ENCODE data around the gene KCNE2.

The KCNE2 gene

GRCh38 chr21:34345091-34345871 is 18.5 kb upstream of the KCNE2 start:
- ChIA-PET POLR2A (no interaction called here), CTCF (interaction anchor here (1.5 to 12.4 kb wide), 2 partner anchors 18 to 422 kb away, joined by 4 to 219 read pairs; no protein-coding TSS in a partner anchor)
- Histone ChIP-seq H3K36me3 (ENCODE audit: control insufficient read depth in 2 of 2, insufficient read depth in 1 of 2, low read length in 2 of 2) (no peaks in the 10 kb centered on the region), H3K27ac (ENCODE audit: extremely low read depth, low read depth, low read length) (no peak overlapping the region), H3K4me1 (ENCODE audit: control insufficient read depth, insufficient read depth, low read length) (no peaks in the 10 kb centered on the region), H3K4me3 (ENCODE audit: low read depth, low read length) (no peak overlapping the region), H3K9me3 (ENCODE audit: control insufficient read depth, insufficient read depth, low read depth, low read length) (no peaks in the 10 kb centered on the region)
- TF ChIP-seq ZNF596 (tag by site-specific recombination; IDR thresholded peaks at IDR 0.05) (no peak), ZNF692 (tag by site-specific recombination; IDR thresholded peaks at IDR 0.05) (no peak), ELK4 (IDR thresholded peaks at IDR 0.05; ENCODE audit: borderline replicate concordance, low read depth, low read length) (no peak), KLF7 (tag by site-specific recombination; IDR thresholded peaks at IDR 0.05; ENCODE audit: borderline replicate concordance) (no peak), OVOL3 (tag by site-specific recombination; IDR thresholded peaks at IDR 0.05) (no peak), ZNF791 (tag by site-specific recombination; IDR thresholded peaks at IDR 0.05) (no peak), ZNF707 (tag by site-specific recombination; IDR thresholded peaks at IDR 0.05) (no peak), ZSCAN30 (tag by site-specific recombination; IDR thresholded peaks at IDR 0.05) (no peak), ZNF510 (tag by site-specific recombination; IDR thresholded peaks at IDR 0.05; ENCODE audit: insufficient replicate concordance) (no peak), ZNF677 (tag by site-specific recombination; IDR thresholded peaks at IDR 0.05) (no peak), ZBTB7A (tag by site-specific recombination; IDR thresholded peaks at IDR 0.05; ENCODE audit: low read depth) (no peak), ZNF560 (tag by site-specific recombination; IDR thresholded peaks at IDR 0.05; ENCODE audit: borderline replicate concordance) (no peak), EGR2 (tag by site-specific recombination; IDR thresholded peaks at IDR 0.05; ENCODE audit: low read depth) (no peak)

DNA sequence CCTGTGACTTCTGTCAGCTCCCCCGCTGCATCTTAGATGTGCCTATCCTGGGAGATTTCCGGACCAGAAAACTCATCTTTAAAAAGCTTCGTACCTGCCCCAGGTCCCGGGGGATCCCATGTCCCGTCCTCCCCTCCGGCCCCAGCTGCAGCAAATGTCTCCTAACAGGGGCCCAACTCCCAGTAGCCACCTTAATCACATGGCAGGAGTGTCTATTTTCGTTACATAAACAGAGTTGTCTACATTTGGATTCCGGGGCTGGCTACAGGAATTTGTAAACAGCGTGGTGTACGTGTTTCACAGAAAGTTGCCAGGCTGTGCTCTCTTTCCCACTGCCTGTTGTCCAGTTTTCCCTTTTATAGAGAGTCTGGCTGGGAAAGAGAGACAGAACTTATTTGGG is 17.9 kb upstream of the KCNE2 start:
- H3K36me3 ChIP-seq (ENCODE audit: control insufficient read depth in 2 of 2, insufficient read depth in 1 of 2, low read length in 2 of 2): no peaks in the 10 kb centered on the region
- H3K4me1 ChIP-seq (ENCODE audit: control insufficient read depth, insufficient read depth, low read length): no peaks in the 10 kb centered on the region
- TF ChIP-seq KLF8 (tag by site-specific recombination; IDR thresholded peaks at IDR 0.05): no peak
- TF ChIP-seq ZNF292 (tag by site-specific recombination; IDR thresholded peaks at IDR 0.05; ENCODE audit: borderline replicate concordance, low read depth): no peak
- TF ChIP-seq ZNF214 (tag by site-specific recombination; IDR thresholded peaks at IDR 0.05; ENCODE audit: borderline replicate concordance): no peak
- POLR2A ChIA-PET: no interaction called here
- CTCF ChIA-PET: interaction anchor here (1.5 to 12.4 kb wide), 3 partner anchors 17 to 422 kb away, joined by 3 to 219 read pairs (median 4); no protein-coding TSS in a partner anchor
- no peak overlapping the region for H3K27ac ChIP-seq (ENCODE audit: extremely low read depth, low read depth, low read length)
- H3K4me3 ChIP-seq (ENCODE audit: low read depth, low read length): no peak overlapping the region
- no peaks in the 10 kb centered on the region for H3K9me3 ChIP-seq (ENCODE audit: control insufficient read depth, insufficient read depth, low read depth, low read length)

DNA sequence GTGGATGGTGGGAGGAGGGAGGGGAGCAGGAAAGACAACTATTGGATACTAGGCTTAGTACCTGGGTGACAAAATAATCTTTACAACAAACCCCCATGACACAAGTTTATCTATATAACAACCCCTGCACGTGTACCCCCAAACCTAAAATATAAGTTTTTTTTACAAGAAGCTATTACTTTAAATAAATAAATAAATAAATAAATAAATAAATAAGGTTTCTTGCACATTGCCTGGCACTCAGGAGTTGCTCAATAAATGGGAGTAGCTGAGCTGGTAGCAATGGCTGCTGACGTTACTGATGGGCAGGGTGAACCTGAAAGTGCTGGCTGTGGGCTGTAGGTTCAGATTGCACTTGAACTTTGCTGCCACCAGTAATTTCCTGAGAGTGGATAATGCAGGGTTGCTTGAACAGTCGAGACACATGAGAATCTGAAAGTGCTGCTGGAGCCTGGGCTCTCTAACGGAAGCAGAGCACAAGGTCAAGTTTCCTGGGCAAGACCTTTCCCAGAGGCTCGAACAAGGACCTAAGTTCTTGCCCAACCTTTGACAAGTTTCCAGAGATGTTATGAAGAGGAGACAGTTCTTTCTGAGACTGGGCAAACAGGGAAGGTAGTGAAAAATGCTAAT is 14.8 kb upstream of the KCNE2 start:
- Histone ChIP-seq H3K9me3 (ENCODE audit: control insufficient read depth, insufficient read depth, low read depth, low read length) (no peaks in the 10 kb centered on the region), H3K4me3 (ENCODE audit: low read depth, low read length) (no peak overlapping the region), H3K27ac (ENCODE audit: extremely low read depth, low read depth, low read length) (no peak overlapping the region), H3K36me3 (ENCODE audit: control insufficient read depth in 2 of 2, insufficient read depth in 1 of 2, low read length in 2 of 2) (no peaks in the 10 kb centered on the region), H3K4me1 (ENCODE audit: control insufficient read depth, insufficient read depth, low read length) (no peaks in the 10 kb centered on the region)
- POLR2A ChIA-PET: no interaction called here
- CTCF ChIA-PET: interaction anchor here (0.5 to 12.4 kb wide), 15 partner anchors 9 to 1669 kb away, joined by 3 to 219 read pairs (median 5); partner anchors contain the start of gene KCNE2
- TF ChIP-seq ZNF202 (tag by site-specific recombination; IDR thresholded peaks at IDR 0.05; ENCODE audit: borderline replicate concordance) (peak; percentile 36; the same call in 1 of the 2 replicates), ZNF266 (tag by site-specific recombination; IDR thresholded peaks at IDR 0.05; ENCODE audit: low read depth) (peak; percentile 25; the same call in 1 of the 2 replicates), ZNF555 (tag by site-specific recombination; conservative IDR thresholded peaks at IDR 0.05) (peak; percentile 68), ZNF140 (tag by site-specific recombination; IDR thresholded peaks at IDR 0.05) (peak; percentile 48; the same call in 1 of the 2 replicates), IKZF3 (tag by site-specific recombination; IDR thresholded peaks at IDR 0.05) (no peak), ZNF426 (tag by site-specific recombination; IDR thresholded peaks at IDR 0.05) (peak; percentile 65), ZNF433 (tag by site-specific recombination; IDR thresholded peaks at IDR 0.05; ENCODE audit: low read depth) (0 out of 2 replicates have a peak, but pooled peaks have one; percentile 27)
- TF ChIP-seq, protein P1, sequence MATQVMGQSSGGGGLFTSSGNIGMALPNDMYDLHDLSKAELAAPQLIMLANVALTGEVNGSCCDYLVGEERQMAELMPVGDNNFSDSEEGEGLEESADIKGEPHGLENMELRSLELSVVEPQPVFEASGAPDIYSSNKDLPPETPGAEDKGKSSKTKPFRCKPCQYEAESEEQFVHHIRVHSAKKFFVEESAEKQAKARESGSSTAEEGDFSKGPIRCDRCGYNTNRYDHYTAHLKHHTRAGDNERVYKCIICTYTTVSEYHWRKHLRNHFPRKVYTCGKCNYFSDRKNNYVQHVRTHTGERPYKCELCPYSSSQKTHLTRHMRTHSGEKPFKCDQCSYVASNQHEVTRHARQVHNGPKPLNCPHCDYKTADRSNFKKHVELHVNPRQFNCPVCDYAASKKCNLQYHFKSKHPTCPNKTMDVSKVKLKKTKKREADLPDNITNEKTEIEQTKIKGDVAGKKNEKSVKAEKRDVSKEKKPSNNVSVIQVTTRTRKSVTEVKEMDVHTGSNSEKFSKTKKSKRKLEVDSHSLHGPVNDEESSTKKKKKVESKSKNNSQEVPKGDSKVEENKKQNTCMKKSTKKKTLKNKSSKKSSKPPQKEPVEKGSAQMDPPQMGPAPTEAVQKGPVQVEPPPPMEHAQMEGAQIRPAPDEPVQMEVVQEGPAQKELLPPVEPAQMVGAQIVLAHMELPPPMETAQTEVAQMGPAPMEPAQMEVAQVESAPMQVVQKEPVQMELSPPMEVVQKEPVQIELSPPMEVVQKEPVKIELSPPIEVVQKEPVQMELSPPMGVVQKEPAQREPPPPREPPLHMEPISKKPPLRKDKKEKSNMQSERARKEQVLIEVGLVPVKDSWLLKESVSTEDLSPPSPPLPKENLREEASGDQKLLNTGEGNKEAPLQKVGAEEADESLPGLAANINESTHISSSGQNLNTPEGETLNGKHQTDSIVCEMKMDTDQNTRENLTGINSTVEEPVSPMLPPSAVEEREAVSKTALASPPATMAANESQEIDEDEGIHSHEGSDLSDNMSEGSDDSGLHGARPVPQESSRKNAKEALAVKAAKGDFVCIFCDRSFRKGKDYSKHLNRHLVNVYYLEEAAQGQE (tag by site-specific recombination; IDR thresholded peaks at IDR 0.05): peak; percentile 33; the same call in 1 of the 2 replicates

All from HEK293 (cell line).